GM10266 (cell line): ENCODE data around the gene C2CD3.

Source experiments
- DNase-seq: peaks from one replicate; pipeline ENCODE4 v3.0.0; 2012; ENCODE audit errors: extremely low spot score
- TF ChIP-seq, protein P1 (sequence below): IDR thresholded peaks from 2 replicates; pipeline ENCODE4 v1.5.1; 2012; ENCODE audit warnings: mild to moderate bottlenecking, low read depth; ENCODE audit not compliant: control insufficient read depth, insufficient read depth; ENCODE audit errors: missing control alignments

C2CD3 gene

DNA sequence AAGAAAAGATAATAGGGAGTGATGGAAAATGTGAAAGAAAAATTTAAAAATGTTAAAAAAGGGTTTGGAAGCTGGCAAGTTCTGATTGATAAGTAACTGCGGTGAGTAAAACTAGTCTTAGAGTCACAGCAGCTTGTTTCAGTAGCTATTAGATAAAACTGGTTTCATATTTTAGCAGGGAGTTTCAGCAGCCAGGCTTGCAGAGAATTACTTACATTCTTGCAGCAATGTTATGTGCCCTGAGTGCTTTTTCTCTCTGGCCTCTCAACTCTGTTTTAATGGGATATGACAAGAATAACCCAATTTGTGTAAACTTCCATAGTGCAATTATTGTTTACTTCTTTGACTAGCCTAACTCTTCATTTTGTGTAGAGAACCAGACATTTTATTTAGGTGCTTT is 33.9 kb upstream of the C2CD3 start:
- TF ChIP-seq, protein P1, sequence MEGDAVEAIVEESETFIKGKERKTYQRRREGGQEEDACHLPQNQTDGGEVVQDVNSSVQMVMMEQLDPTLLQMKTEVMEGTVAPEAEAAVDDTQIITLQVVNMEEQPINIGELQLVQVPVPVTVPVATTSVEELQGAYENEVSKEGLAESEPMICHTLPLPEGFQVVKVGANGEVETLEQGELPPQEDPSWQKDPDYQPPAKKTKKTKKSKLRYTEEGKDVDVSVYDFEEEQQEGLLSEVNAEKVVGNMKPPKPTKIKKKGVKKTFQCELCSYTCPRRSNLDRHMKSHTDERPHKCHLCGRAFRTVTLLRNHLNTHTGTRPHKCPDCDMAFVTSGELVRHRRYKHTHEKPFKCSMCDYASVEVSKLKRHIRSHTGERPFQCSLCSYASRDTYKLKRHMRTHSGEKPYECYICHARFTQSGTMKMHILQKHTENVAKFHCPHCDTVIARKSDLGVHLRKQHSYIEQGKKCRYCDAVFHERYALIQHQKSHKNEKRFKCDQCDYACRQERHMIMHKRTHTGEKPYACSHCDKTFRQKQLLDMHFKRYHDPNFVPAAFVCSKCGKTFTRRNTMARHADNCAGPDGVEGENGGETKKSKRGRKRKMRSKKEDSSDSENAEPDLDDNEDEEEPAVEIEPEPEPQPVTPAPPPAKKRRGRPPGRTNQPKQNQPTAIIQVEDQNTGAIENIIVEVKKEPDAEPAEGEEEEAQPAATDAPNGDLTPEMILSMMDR: no peak
- DNase-seq: no peak

DNA sequence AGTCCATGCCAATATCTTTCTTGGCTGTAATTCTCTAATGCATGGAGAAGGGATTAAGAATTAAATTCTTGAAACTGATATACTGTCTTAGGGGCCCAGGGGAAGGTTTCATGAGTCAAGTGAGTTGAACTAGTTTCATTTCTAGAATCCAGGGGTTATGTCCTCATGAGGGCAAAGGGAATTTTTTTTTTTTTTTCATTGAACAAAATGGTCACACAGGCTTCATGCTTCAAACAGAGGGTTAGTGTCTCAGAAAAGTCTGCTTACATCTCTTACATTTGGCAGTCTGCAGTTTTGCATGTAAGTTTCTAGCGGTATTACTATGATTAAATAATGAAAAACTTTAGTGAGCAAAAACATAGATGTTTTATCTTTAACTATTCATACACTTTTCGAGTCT is 33.2 kb upstream of the C2CD3 start:
- TF ChIP-seq, protein P1: no peak
- DNase-seq: no peak

DNA sequence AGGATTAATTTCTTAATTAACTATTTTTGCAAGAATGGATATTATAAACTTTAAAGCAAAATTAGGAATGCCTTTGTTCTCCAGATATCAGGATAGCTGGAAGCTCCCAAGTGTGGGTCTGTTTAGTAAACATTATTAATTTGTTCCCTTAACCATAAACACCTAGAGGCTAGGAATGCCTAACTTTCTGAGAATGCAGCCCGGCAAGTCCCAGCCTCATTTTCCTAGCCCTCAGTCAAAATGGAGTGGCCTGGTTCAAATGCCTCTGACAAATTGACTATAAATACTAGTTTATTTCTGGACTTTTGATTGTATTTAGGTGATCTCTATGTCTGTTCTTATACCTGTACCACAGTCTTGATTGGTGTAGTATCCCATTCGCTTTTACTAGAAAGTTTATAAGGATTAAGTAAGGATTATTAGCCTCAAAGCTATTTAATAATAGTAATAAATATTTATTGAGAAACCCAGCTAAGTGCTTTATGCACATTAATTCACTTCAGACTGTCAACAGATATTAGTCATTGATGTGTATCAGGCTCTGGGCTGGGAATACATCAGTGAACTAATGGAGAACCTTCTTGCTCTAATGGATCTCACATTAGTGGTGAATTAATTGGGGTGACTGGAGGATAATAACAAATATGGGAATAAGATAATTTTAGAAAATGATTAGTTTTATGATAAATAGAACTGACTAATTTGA is 26.1 kb upstream of the C2CD3 start:
- TF ChIP-seq, protein P1: no peak
- DNase-seq: no peak

DNA sequence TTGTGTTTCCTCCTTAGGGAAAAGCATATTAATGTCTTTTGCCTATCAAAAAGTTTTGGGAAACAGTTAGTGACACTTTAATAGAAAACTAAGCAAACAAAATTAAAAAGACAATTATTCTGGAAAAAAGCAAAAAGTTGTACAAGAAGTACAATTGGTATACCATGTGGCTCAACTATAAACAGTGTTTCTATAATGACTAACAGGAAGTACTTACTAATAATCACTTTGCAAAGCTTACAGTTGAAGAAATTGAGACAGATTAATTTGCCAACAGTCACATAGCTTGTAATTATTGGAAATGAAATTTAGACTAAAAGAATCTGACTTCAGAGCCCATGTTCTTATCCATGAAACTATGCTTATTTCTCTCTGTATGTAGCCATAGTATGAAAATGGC is 25.0 kb upstream of the C2CD3 start:
- TF ChIP-seq, protein P1: no peak
- DNase-seq: no peak

DNA sequence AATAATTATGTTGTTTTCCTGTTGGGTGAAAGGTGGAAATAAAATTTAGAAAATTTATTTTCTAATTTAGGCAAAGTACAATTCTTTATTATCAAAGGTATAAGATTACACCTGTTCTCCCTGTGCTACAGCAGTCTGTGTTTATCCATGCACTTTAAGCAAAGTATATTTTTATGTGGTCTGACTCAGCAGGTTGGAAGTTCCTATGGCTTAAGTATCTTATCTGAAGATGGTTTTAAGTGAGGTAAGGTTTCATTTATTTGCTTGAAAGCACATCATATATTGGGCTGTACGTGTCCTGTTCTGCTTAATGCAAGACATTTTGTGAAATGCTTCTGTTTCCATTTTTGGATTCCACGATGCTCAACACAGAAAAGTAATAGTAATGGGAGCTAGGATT is 14.9 kb upstream of the C2CD3 start:
- TF ChIP-seq, protein P1: no peak
- no peak for DNase-seq

DNA sequence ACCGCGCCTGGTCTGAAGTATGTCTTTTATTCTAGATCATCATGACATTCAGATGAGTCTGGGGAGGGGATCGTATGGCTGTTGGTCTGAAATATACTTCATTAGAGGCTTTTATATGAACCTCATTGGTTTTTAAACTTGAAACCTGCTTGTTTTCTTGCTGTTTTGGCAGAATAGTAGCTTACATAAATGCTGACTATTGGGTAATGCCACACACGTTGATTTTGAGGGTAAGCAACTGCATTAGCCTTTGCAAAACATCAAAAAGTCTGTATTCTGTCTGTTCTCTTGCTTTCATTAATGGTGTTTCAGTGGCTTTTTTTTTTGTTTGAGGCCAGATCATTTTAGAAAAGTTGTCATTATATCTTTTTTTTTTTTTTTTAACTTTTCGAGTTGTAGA is 14.5 kb upstream of the C2CD3 start:
- DNase-seq: no peak
- TF ChIP-seq, protein P1: no peak

DNA sequence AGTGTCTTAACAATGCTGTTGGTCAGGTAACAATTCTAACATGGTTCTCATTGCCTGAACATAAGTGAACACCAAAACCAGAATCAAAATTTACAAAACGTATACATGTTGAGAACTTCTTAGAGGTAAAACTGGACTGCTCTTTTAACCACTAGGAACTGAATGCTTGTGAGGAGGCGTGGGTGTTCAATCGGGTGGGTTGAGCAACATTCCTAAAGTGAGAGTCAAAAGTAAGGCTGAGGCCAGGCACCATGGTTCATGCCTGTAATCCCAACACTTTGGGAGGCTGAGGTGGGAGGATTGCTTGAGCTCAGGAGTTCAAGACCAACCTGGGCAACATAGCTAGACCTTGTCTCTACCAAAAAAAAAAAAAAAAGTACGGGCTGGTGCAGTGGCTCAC is 11.8 kb upstream of the C2CD3 start:
- DNase-seq: no peak

More for the DNA sequence above, 11.8 kb upstream of the C2CD3 start:
- TF ChIP-seq, protein P1: no peak
